Astrocyte (in vitro differentiated cells and primary cell): Measurements from ENCODE around the gene EIF2D. TPM values are rescaled to one million over a fixed set of nuclear protein-coding genes. Genes with fewer than 3 reads are reported as not detected.

Experiments
- DNase-seq: peaks from one replicate; pipeline ENCODE4 v3.0.0-alpha.2; 2010; ENCODE audit warnings: low read depth
- FAIRE-seq: peaks from 2 replicates; lab custom pipeline; 2011; peaks lifted over from hg19 to GRCh38; lab: Jason Lieb, UNC
- H2AFZ ChIP-seq: 2 replicates; pipeline ENCODE4 v1.6.0; 2012; ENCODE audit warnings: low read depth, low read length, inconsistent platforms
- H3K27ac ChIP-seq: 2 replicates; pipeline ENCODE4 v1.5.1; 2011; ENCODE audit warnings: low read depth, low read length, inconsistent platforms
- H3K27me3 ChIP-seq: 2 replicates; pipeline ENCODE4 v1.6.0; 2011; ENCODE audit warnings: low read length, inconsistent platforms; ENCODE audit not compliant: insufficient read depth
- H3K36me3 ChIP-seq: 2 replicates; pipeline ENCODE4 v1.5.1; 2011; ENCODE audit warnings: low read length, inconsistent platforms; ENCODE audit not compliant: insufficient read depth
- H3K4me1 ChIP-seq: 2 replicates; pipeline ENCODE4 v1.5.1; 2011; ENCODE audit warnings: low read length, inconsistent platforms; ENCODE audit not compliant: insufficient read depth
- H3K4me2 ChIP-seq: 2 replicates; pipeline ENCODE4 v1.6.0; 2012; ENCODE audit warnings: low read length, inconsistent platforms
- H3K4me3 ChIP-seq: 2 replicates; pipeline ENCODE4 v1.5.1; 2011; ENCODE audit warnings: low read depth, mild to moderate bottlenecking, low read length, inconsistent platforms; ENCODE audit not compliant: insufficient read depth
- H3K79me2 ChIP-seq: 2 replicates; pipeline ENCODE4 v1.6.0; 2012; ENCODE audit warnings: mild to moderate bottlenecking, low read length, inconsistent platforms; ENCODE audit not compliant: insufficient read depth
- H3K9ac ChIP-seq: 2 replicates; pipeline ENCODE4 v1.6.0; 2012; ENCODE audit warnings: mild to moderate bottlenecking, low read length, inconsistent platforms
- H3K9me3 ChIP-seq: 2 replicates; pipeline ENCODE4 v1.5.1; 2012; ENCODE audit warnings: low read depth, mild to moderate bottlenecking, low read length, inconsistent platforms; ENCODE audit not compliant: insufficient read depth
- H4K20me1 ChIP-seq: 2 replicates; pipeline ENCODE4 v1.6.0; 2012; ENCODE audit warnings: low read length, inconsistent platforms; ENCODE audit not compliant: insufficient read depth
- H3K27ac Mint-ChIP-seq: one replicate; pipeline ENCODE4 v1.8.0; 2021; ENCODE audit warnings: mild to moderate bottlenecking, mixed read lengths; ENCODE audit not compliant: unreplicated experiment
- H3K27me3 Mint-ChIP-seq: one replicate; pipeline ENCODE4 v1.8.0; 2021; ENCODE audit warnings: low read depth, mixed read lengths; ENCODE audit not compliant: unreplicated experiment
- H3K36me3 Mint-ChIP-seq: one replicate; pipeline ENCODE4 v1.8.0; 2021; ENCODE audit warnings: low read depth, mixed read lengths; ENCODE audit not compliant: unreplicated experiment
- H3K4me1 Mint-ChIP-seq: one replicate; pipeline ENCODE4 v1.8.0; 2021; ENCODE audit warnings: low read depth, mixed read lengths; ENCODE audit not compliant: unreplicated experiment
- H3K4me3 Mint-ChIP-seq: one replicate; pipeline ENCODE4 v1.8.0; 2021; ENCODE audit warnings: mild to moderate bottlenecking, moderate library complexity, mixed read lengths; ENCODE audit not compliant: unreplicated experiment
- H3K9me3 Mint-ChIP-seq: one replicate; pipeline ENCODE4 v1.8.0; 2021; ENCODE audit warnings: mild to moderate bottlenecking, mixed read lengths; ENCODE audit not compliant: unreplicated experiment
- CTCF ChIP-seq: IDR thresholded peaks from 2 replicates; pipeline ENCODE4 v1.5.1; 2011; ENCODE audit warnings: low read depth, mild to moderate bottlenecking, inconsistent platforms, low read length, moderate library complexity; ENCODE audit not compliant: insufficient read depth
- EZH2 ChIP-seq: IDR thresholded peaks from 2 replicates; pipeline ENCODE4 v1.6.1; 2012; ENCODE audit warnings: mild to moderate bottlenecking, low read length, inconsistent platforms; ENCODE audit not compliant: insufficient read depth
- total RNA-seq: library from RNA; stranded (reverse); gene quantifications from 2 replicates; pipeline ENCODE4 v1.2.1, GENCODE V29; 2021

The EIF2D gene
- total RNA-seq, 1 donor from 2014 or later, result 27.3 TPM

DNA sequence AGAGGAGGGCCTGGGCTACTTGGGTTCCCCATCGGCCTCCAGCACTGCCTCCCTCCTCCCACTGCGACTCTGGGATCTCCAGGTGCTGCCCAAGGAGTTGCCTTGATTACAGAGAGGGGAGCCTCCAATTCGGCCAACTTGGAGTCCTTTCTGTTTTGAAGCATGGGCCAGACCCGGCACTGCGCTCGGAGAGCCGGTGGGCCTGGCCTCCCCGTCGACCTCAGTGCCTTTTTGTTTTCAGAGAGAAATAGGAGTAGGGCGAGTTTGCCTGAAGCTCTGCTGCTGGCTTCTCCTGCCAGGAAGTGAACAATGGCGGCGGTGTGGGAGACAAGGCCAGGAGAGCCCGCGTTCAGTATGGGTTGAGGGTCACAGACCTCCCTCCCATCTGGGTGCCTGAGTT lies 24.4 kb downstream of the EIF2D start:
- H3K4me1 Mint-ChIP-seq, result peaks cover 55% of the 10 kb centered on the region
- no peak for TF ChIP-seq CTCF
- TF ChIP-seq EZH2, result no peak
- Histone ChIP-seq H3K4me1 (peaks cover 28% of the 10 kb centered on the region), H3K27ac (no peak overlapping the region), H3K79me2 (no peaks in the 10 kb centered on the region), H3K27me3 (no peaks in the 10 kb centered on the region), H3K9me3 (no peaks in the 10 kb centered on the region), H2AFZ (no peak overlapping the region), H3K4me2 (no peak overlapping the region), H3K4me3 (no peak overlapping the region), H4K20me1 (no peaks in the 10 kb centered on the region), H3K36me3 (peaks cover 5% of the 10 kb centered on the region), H3K9ac (no peak overlapping the region)
- DNase-seq (no peak), FAIRE-seq (no peak)
- H3K27me3 Mint-ChIP-seq, result peaks cover 7% of the 10 kb centered on the region
- H3K36me3 Mint-ChIP-seq, result peaks cover 20% of the 10 kb centered on the region
- no peak overlapping the region for H3K4me3 Mint-ChIP-seq
- no peak overlapping the region for H3K27ac Mint-ChIP-seq
- no peaks in the 10 kb centered on the region for H3K9me3 Mint-ChIP-seq

GRCh38 chr1:206586501-206587445 lies 25.5 kb downstream of the EIF2D start:
- Mint-ChIP-seq H3K36me3 (peaks cover 11% of the 10 kb centered on the region), H3K27me3 (peaks cover 10% of the 10 kb centered on the region), H3K9me3 (no peaks in the 10 kb centered on the region), H3K27ac (peak overlapping the region; percentile 12), H3K4me1 (peaks cover 49% of the 10 kb centered on the region), H3K4me3 (no peak overlapping the region)
- Histone ChIP-seq H3K36me3 (peaks cover under 1% of the 10 kb centered on the region), H3K79me2 (no peaks in the 10 kb centered on the region), H4K20me1 (no peaks in the 10 kb centered on the region), H3K4me3 (no peak overlapping the region), H3K27ac (no peak overlapping the region), H3K4me2 (no peak overlapping the region), H3K9me3 (no peaks in the 10 kb centered on the region), H2AFZ (no peak overlapping the region), H3K27me3 (no peaks in the 10 kb centered on the region), H3K4me1 (peaks cover 28% of the 10 kb centered on the region), H3K9ac (no peak overlapping the region)
- FAIRE-seq (no peak), DNase-seq (no peak)
- TF ChIP-seq EZH2 (no peak), CTCF (no peak)

DNA sequence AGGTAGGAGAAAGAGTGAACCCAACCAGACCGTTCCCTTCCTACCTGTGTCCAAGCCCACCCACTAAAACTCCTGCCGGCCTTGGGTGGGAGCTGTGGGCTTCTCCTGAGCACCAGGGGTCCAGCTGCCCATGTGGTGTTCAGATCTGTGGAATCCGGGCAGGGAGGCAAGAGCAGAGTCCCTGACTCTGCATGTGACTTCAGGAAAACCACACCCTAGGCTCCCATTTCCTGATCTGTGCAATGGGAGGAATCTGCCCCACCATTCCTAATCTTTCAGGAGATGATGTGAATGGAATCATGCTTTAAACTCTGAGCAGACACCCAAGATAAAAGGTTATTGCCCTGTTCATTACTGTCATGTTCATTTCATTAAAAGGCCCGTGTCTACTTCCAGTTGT lies 27.6 kb downstream of the EIF2D start:
- Histone ChIP-seq H4K20me1 (no peaks in the 10 kb centered on the region), H3K4me3 (no peak overlapping the region), H2AFZ (no peak overlapping the region), H3K79me2 (no peaks in the 10 kb centered on the region), H3K4me2 (no peak overlapping the region), H3K9me3 (no peaks in the 10 kb centered on the region), H3K36me3 (no peaks in the 10 kb centered on the region), H3K27me3 (no peaks in the 10 kb centered on the region), H3K9ac (no peak overlapping the region), H3K4me1 (peaks cover 20% of the 10 kb centered on the region), H3K27ac (no peak overlapping the region)
- H3K27me3 Mint-ChIP-seq, result peaks cover 18% of the 10 kb centered on the region
- TF ChIP-seq CTCF (no peak), EZH2 (no peak)
- no peak for FAIRE-seq
- no peak overlapping the region for H3K27ac Mint-ChIP-seq
- H3K9me3 Mint-ChIP-seq, result no peaks in the 10 kb centered on the region
- peaks cover 36% of the 10 kb centered on the region for H3K4me1 Mint-ChIP-seq
- peaks cover 9% of the 10 kb centered on the region for H3K36me3 Mint-ChIP-seq
- H3K4me3 Mint-ChIP-seq, result no peak overlapping the region
- no peak for DNase-seq
